ENCODE measurements around the gene ANKRD28. TPM values are rescaled to one million over a fixed set of nuclear protein-coding genes. Genes with fewer than 3 reads are reported as not detected.

ANKRD28 gene
- total and polyA plus RNA-seq, 9 donors, result 21.2 to 79.4 (median 43.8) TPM

- intact Hi-C loops (cut with DNase I), result loop anchor here in 3 of 4 donors (5.0 to 10.0 kb wide), 5 partner anchors 162 to 612 kb away; partner anchors contain the start of gene ANKRD28 (in 1 of the 3)
- H3K36me3 ChIP-seq, result no peaks in the 10 kb centered on the region
- no peak for TF ChIP-seq POLR2A (IDR thresholded peaks at IDR 0.05)
- TF ChIP-seq EP300 (IDR thresholded peaks at IDR 0.05), result no peak
- no peak for TF ChIP-seq CTCF (IDR thresholded peaks at IDR 0.05)
- H3K4me3 ChIP-seq, result no peak overlapping the region
- DNase-seq, result no peak
- WGBS, 3 donors, result 66 to 82% (median 72%) methylated on average over 5 of the region's 5 CpGs
- no peaks in the 10 kb centered on the region for H3K9me3 ChIP-seq
- H3K27ac ChIP-seq, result peak overlapping the region in 1 of 2 donors; percentile 73
- peaks cover 16% of the 10 kb centered on the region for H3K4me1 ChIP-seq (ENCODE audit: insufficient read depth)
- H3K27me3 ChIP-seq, result no peaks in the 10 kb centered on the region
Observed at GRCh38 chr3:15633159-15633558, 164.6 kb downstream of the ANKRD28 start.

GRCh38 chr3:15632212-15632580 lies 165.6 kb downstream of the ANKRD28 start:
- no peak overlapping the region for H3K4me3 ChIP-seq
- DNase-seq, result no peak
- intact Hi-C loops (cut with DNase I), result loop anchor here in 3 of 4 donors (5.0 to 10.0 kb wide), 5 partner anchors 163 to 613 kb away; partner anchors contain the start of gene ANKRD28 (in 1 of the 3)
- peaks cover 16% of the 10 kb centered on the region for H3K4me1 ChIP-seq (ENCODE audit: insufficient read depth)
- peak overlapping the region in 1 of 2 donors; percentile 73 for H3K27ac ChIP-seq
- WGBS, 3 donors, result 96 to 100% (median 98%) methylated on average over 4 of the region's 4 CpGs
- TF ChIP-seq CTCF (IDR thresholded peaks at IDR 0.05) (no peak), EP300 (IDR thresholded peaks at IDR 0.05) (no peak), POLR2A (IDR thresholded peaks at IDR 0.05) (no peak)
- H3K9me3 ChIP-seq, result no peaks in the 10 kb centered on the region
- no peaks in the 10 kb centered on the region for H3K36me3 ChIP-seq
- H3K27me3 ChIP-seq, result no peaks in the 10 kb centered on the region

- peaks cover 16% of the 10 kb centered on the region for H3K4me1 ChIP-seq (ENCODE audit: insufficient read depth)
Observed at GRCh38 chr3:15631426-15632211, 166.2 kb downstream of the ANKRD28 start.

More at GRCh38 chr3:15631426-15632211, 166.2 kb downstream of the ANKRD28 start:
- TF ChIP-seq CTCF (IDR thresholded peaks at IDR 0.05), result no peak
- TF ChIP-seq EP300 (IDR thresholded peaks at IDR 0.05), result no peak
- TF ChIP-seq POLR2A (IDR thresholded peaks at IDR 0.05), result no peak
- H3K9me3 ChIP-seq, result no peaks in the 10 kb centered on the region
- peak overlapping the region in 1 of 2 donors; percentile 51 for H3K27ac ChIP-seq
- WGBS, 3 donors, result 89 to 91% (median 90%) methylated on average over 12 of the region's 12 CpGs
- H3K36me3 ChIP-seq, result no peaks in the 10 kb centered on the region
- no peaks in the 10 kb centered on the region for H3K27me3 ChIP-seq
- no peak overlapping the region for H3K4me3 ChIP-seq
- intact Hi-C loops (cut with DNase I), result loop anchor here in 3 of 4 donors (5.0 to 10.0 kb wide), 5 partner anchors 163 to 613 kb away; partner anchors contain the start of gene ANKRD28 (in 1 of the 3)
- no peak for DNase-seq

All from ovary (tissue), 9 donors.